ENCODE measurements around the gene DUSP1.

Gene DUSP1

DNA sequence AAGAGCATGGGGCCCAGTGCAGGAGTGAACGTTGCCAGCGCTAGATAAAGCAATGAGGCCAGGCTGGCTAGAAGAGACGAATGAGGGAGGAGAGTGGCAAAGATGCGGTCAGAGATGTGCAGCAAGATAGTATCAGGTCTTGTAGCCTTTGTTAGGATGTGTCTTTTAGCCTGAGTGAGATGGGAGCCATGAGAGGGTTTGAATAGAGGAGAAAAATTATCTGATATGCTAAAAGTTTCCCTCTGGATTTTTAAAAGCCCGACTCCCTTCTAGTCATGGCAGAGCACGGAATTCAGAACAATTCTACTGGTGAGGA, 12.2 kb downstream of the DUSP1 start:
- H3K9me2 ChIP-seq (replicated peaks; ENCODE audit: low read depth, low read length): no peaks in the 10 kb centered on the region
- no peaks in the 10 kb centered on the region for H3K9me3 ChIP-seq (ENCODE audit: insufficient read depth, low read depth, low read length)
- H3F3A ChIP-seq (ENCODE audit: low read depth): no peaks in the 10 kb centered on the region
- H3K36me3 ChIP-seq (ENCODE audit: insufficient read depth, low read length): no peaks in the 10 kb centered on the region
- no peaks in the 10 kb centered on the region for H4K20me1 ChIP-seq (ENCODE audit: insufficient read depth, low read length, poor library complexity, severe bottlenecking)
- no peaks in the 10 kb centered on the region for H3K79me2 ChIP-seq (ENCODE audit: insufficient read depth, low read length)
- no peak overlapping the region for H3K4me2 ChIP-seq (ENCODE audit: low read depth, low read length, poor library complexity, severe bottlenecking)
- no peaks in the 10 kb centered on the region for H3K27me3 ChIP-seq (ENCODE audit: insufficient read depth, low read length, poor library complexity, severe bottlenecking)
- no peak overlapping the region for H3K9ac ChIP-seq (ENCODE audit: low read depth, low read length, poor library complexity, severe bottlenecking)
- no peak for TF ChIP-seq EZH2phosphoT487 (IDR thresholded peaks at IDR 0.05; ENCODE audit: borderline replicate concordance)
- TF ChIP-seq, protein P1, sequence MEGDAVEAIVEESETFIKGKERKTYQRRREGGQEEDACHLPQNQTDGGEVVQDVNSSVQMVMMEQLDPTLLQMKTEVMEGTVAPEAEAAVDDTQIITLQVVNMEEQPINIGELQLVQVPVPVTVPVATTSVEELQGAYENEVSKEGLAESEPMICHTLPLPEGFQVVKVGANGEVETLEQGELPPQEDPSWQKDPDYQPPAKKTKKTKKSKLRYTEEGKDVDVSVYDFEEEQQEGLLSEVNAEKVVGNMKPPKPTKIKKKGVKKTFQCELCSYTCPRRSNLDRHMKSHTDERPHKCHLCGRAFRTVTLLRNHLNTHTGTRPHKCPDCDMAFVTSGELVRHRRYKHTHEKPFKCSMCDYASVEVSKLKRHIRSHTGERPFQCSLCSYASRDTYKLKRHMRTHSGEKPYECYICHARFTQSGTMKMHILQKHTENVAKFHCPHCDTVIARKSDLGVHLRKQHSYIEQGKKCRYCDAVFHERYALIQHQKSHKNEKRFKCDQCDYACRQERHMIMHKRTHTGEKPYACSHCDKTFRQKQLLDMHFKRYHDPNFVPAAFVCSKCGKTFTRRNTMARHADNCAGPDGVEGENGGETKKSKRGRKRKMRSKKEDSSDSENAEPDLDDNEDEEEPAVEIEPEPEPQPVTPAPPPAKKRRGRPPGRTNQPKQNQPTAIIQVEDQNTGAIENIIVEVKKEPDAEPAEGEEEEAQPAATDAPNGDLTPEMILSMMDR (conservative IDR thresholded peaks at IDR 0.05; ENCODE audit: low read length): no peak
- H2AFZ ChIP-seq (ENCODE audit: low read length): no peak overlapping the region
- no peaks in the 10 kb centered on the region for H3K4me1 ChIP-seq (ENCODE audit: insufficient read depth, low read length, poor library complexity, severe bottlenecking)
- H3K4me3 ChIP-seq (ENCODE audit: low read length, poor library complexity, severe bottlenecking): no peak overlapping the region

DNA sequence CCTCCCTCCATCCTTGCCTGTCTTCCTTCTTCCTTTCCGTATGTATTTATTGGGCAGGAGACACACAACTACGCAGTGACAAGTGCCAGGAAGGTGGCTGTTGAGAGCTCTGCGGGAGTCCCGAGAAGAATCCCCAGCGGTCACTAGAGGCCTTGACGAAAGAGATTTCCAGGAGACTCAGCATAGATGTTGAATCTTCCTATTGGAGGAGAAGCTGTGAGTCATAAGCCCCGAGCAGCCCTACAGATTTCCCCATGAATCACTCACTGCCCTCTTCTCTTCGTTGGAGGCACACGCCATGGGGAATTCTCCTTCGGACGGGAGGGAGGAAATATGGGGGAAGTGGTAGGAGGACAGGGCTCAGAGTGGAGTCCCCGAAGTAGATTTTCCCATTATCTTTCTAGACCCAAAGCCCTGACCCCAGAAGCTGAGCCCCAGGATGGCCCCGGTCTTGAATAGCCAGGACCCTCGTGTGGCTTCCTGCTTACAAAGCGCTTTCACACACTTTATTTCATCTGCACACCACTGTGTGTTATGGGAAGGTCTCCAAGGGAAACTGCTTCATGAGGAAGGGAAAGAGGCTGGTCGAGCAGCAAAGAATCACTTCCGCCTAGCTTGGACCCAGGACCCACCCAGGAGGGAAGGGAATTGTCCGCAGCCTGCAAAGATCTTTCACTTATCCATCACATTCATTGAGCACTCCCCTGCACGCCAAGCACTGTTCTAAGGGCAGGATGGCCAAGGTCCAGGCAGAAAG, 12.7 kb downstream of the DUSP1 start:
- Histone ChIP-seq H2AFZ (ENCODE audit: low read length) (no peak overlapping the region), H3K9ac (ENCODE audit: low read depth, low read length, poor library complexity, severe bottlenecking) (no peak overlapping the region), H3F3A (ENCODE audit: low read depth) (no peaks in the 10 kb centered on the region), H3K9me3 (ENCODE audit: insufficient read depth, low read depth, low read length) (no peaks in the 10 kb centered on the region), H3K4me3 (ENCODE audit: low read length, poor library complexity, severe bottlenecking) (no peak overlapping the region), H3K4me2 (ENCODE audit: low read depth, low read length, poor library complexity, severe bottlenecking) (no peak overlapping the region), H3K79me2 (ENCODE audit: insufficient read depth, low read length) (no peaks in the 10 kb centered on the region), H3K4me1 (ENCODE audit: insufficient read depth, low read length, poor library complexity, severe bottlenecking) (no peaks in the 10 kb centered on the region), H3K27me3 (ENCODE audit: insufficient read depth, low read length, poor library complexity, severe bottlenecking) (no peaks in the 10 kb centered on the region), H3K36me3 (ENCODE audit: insufficient read depth, low read length) (no peaks in the 10 kb centered on the region), H4K20me1 (ENCODE audit: insufficient read depth, low read length, poor library complexity, severe bottlenecking) (no peaks in the 10 kb centered on the region), H3K9me2 (replicated peaks; ENCODE audit: low read depth, low read length) (no peaks in the 10 kb centered on the region)
- TF ChIP-seq, protein P1 (conservative IDR thresholded peaks at IDR 0.05; ENCODE audit: low read length): no peak
- no peak for TF ChIP-seq EZH2phosphoT487 (IDR thresholded peaks at IDR 0.05; ENCODE audit: borderline replicate concordance)

DNA sequence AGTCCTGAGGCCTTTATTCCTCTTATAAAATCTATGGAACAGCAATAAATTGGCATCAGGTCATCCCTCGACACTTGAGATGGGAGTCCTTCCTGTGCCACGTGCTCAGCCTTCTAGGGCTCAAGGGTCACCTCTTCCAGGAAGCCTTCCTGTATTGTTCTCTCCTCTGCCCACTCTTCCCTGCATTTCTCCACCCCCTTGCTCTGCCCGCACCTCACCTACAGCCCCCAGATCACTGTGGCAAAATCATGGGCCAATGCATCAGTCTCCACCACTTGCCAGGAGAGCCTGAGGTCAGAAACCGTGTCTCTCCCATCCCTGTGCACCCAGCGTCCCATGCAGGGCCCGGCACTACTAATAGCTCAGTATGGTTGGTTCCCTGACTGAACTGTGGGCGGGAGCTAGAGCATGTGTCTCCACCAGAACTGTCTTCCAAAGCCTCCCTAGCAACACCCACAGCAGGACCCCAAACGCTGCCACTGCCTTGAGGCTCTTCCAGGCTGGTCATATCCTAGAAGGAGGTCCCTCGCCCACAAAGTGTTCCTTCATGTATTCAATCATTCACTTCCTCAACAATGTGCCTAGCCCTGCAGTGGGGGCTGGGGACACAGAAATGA, 13.5 kb downstream of the DUSP1 start:
- Histone ChIP-seq H3K36me3 (ENCODE audit: insufficient read depth, low read length) (no peaks in the 10 kb centered on the region), H3K79me2 (ENCODE audit: insufficient read depth, low read length) (no peaks in the 10 kb centered on the region), H3K9ac (ENCODE audit: low read depth, low read length, poor library complexity, severe bottlenecking) (no peak overlapping the region), H3K27me3 (ENCODE audit: insufficient read depth, low read length, poor library complexity, severe bottlenecking) (no peaks in the 10 kb centered on the region), H3K4me2 (ENCODE audit: low read depth, low read length, poor library complexity, severe bottlenecking) (no peak overlapping the region), H3F3A (ENCODE audit: low read depth) (no peaks in the 10 kb centered on the region), H3K4me1 (ENCODE audit: insufficient read depth, low read length, poor library complexity, severe bottlenecking) (no peaks in the 10 kb centered on the region), H3K9me3 (ENCODE audit: insufficient read depth, low read depth, low read length) (no peaks in the 10 kb centered on the region), H2AFZ (ENCODE audit: low read length) (no peak overlapping the region), H3K4me3 (ENCODE audit: low read length, poor library complexity, severe bottlenecking) (no peak overlapping the region), H3K9me2 (replicated peaks; ENCODE audit: low read depth, low read length) (no peaks in the 10 kb centered on the region), H4K20me1 (ENCODE audit: insufficient read depth, low read length, poor library complexity, severe bottlenecking) (no peaks in the 10 kb centered on the region)
- TF ChIP-seq, protein P1 (conservative IDR thresholded peaks at IDR 0.05; ENCODE audit: low read length): no peak
- TF ChIP-seq EZH2phosphoT487 (IDR thresholded peaks at IDR 0.05; ENCODE audit: borderline replicate concordance): no peak
